Vagina (tissue), 2 donors: ENCODE results near the gene OSBPL10.

ENCODE experiments used
- CTCF ChIP-seq, 3 experiments: fragments of 450-650 bp in 2 of 3; fragments of 200-600 bp in 1 of 3; sonication (generic) in 1 of 3; IDR thresholded peaks; one replicate each; pipeline ENCODE4 v1.5.1; 2017 to 2019; ENCODE audit warnings: antibody characterized with exemption in 3 of 3, mild to moderate bottlenecking in 2 of 3, moderate library complexity in 2 of 3
- POLR2A ChIP-seq, 2 donors: fragments of 450-650 bp; IDR thresholded peaks; one replicate each; pipeline ENCODE4 v1.6.1; 2017; ENCODE audit warnings: antibody characterized with exemption in 2 of 2, mild to moderate bottlenecking in 2 of 2, moderate library complexity in 2 of 2
- POLR2AphosphoS5 ChIP-seq, 2 donors: sonication (generic); formaldehyde crosslinking; IDR thresholded peaks; one replicate each; pipeline ENCODE4 v1.9.0; 2017; ENCODE audit warnings: antibody characterized with exemption in 2 of 2, mild to moderate bottlenecking in 2 of 2, low read depth in 1 of 2; ENCODE audit not compliant: insufficient read depth in 1 of 2

- no peak for TF ChIP-seq CTCF (IDR thresholded peaks at IDR 0.05)
- no peak for TF ChIP-seq POLR2AphosphoS5 (IDR thresholded peaks at IDR 0.05; ENCODE audit: insufficient read depth in 1 of 2, low read depth in 1 of 2)
- no peak for TF ChIP-seq POLR2A (IDR thresholded peaks at IDR 0.05)
Observed at GRCh38 chr3:31671976-31672375, 309.1 kb downstream of the OSBPL10 start.
